HepG2 (cell line): Measurements from ENCODE around the gene TCEA3. TPM values are rescaled to one million over a fixed set of nuclear protein-coding genes. Genes with fewer than 3 reads are reported as not detected.

ENCODE experiments used
- BCL6 ChIP-seq: IDR thresholded peaks from 2 replicates; pipeline ENCODE4 v1.6.1; 2016; ENCODE audit warnings: missing genetic modification reagents, missing compliant biosample characterization
- CHCHD3 ChIP-seq: sonication (generic); formaldehyde crosslinking; IDR thresholded peaks from 2 replicates; pipeline ENCODE4 v1.8.0; 2022; ENCODE audit warnings: mild to moderate bottlenecking, missing genetic modification reagents, moderate library complexity
- GABPA ChIP-seq, 2 experiments: IDR thresholded peaks; 2 replicates each; pipeline ENCODE4 v1.6.1; 2011 to 2016; ENCODE audit warnings: low read depth in 2 of 2, low read length in 1 of 2, missing biosample characterization in 1 of 2, missing genetic modification characterization in 1 of 2
- HNF4A ChIP-seq: sonication (generic); formaldehyde crosslinking; IDR thresholded peaks from 2 replicates; pipeline ENCODE4 v1.4.0; 2020; ENCODE audit warnings: missing genetic modification reagents
- HNRNPK ChIP-seq: fragments of 200-400 bp; formaldehyde crosslinking; IDR thresholded peaks from 2 replicates; pipeline ENCODE4 v1.6.1; 2018; ENCODE audit warnings: low read length, low read depth, moderate library complexity, mild to moderate bottlenecking; ENCODE audit not compliant: poor library complexity, severe bottlenecking
- KDM1A ChIP-seq: IDR thresholded peaks from 2 replicates; pipeline ENCODE4 v1.6.1; 2016; ENCODE audit warnings: missing compliant biosample characterization
- MATR3 ChIP-seq: sonication (generic); formaldehyde crosslinking; IDR thresholded peaks from 2 replicates; pipeline ENCODE4 v1.4.0; 2020; ENCODE audit warnings: missing genetic modification reagents
- MAZ ChIP-seq, 2 experiments: sonication (generic) in 1 of 2; formaldehyde crosslinking in 1 of 2; IDR thresholded peaks; 2 replicates each; pipeline versions ENCODE4 v1.5.0 to v1.6.1; 2012 to 2020; ENCODE audit warnings: low read depth in 2 of 2, mild to moderate bottlenecking in 2 of 2, borderline replicate concordance in 1 of 2, improper control_type of control experiment in 1 of 2, low read length in 1 of 2, missing genetic modification reagents in 1 of 2, moderate library complexity in 1 of 2
- POLR2G ChIP-seq: fragments of 200-400 bp; formaldehyde crosslinking; IDR thresholded peaks from 2 replicates; pipeline ENCODE4 v1.6.1; 2018; ENCODE audit warnings: mild to moderate bottlenecking, low read depth, low read length, moderate library complexity
- PRDM10 ChIP-seq: sonication (generic); formaldehyde crosslinking; IDR thresholded peaks from 2 replicates; pipeline ENCODE4 v1.4.0; 2020; ENCODE audit warnings: low read depth, missing genetic modification reagents
- REPIN1 ChIP-seq: sonication (generic); formaldehyde crosslinking; IDR thresholded peaks from 2 replicates; pipeline ENCODE4 v1.8.0; 2022; ENCODE audit warnings: missing genetic modification reagents, low read depth, mild to moderate bottlenecking, borderline replicate concordance
- RFXANK ChIP-seq: IDR thresholded peaks from 2 replicates; pipeline ENCODE4 v1.6.1; 2016
- RXRA ChIP-seq: sonication (generic); formaldehyde crosslinking; IDR thresholded peaks from 2 replicates; pipeline ENCODE4 v1.5.1; 2020; ENCODE audit warnings: missing genetic modification reagents
- SMAD3 ChIP-seq: sonication (generic); formaldehyde crosslinking; IDR thresholded peaks from 2 replicates; pipeline ENCODE4 v1.4.0; 2020; ENCODE audit warnings: missing genetic modification reagents
- TAF15 ChIP-seq: fragments of 200-400 bp; formaldehyde crosslinking; IDR thresholded peaks from one replicate; pipeline ENCODE4 v1.6.1; 2018; ENCODE audit warnings: mild to moderate bottlenecking, low read depth, low read length; ENCODE audit not compliant: poor library complexity, severe bottlenecking
- ZBTB10 ChIP-seq: sonication (generic); formaldehyde crosslinking; IDR thresholded peaks from 2 replicates; pipeline ENCODE4 v1.4.0; 2020; ENCODE audit warnings: missing genetic modification reagents, borderline replicate concordance
- ZC3H13 ChIP-seq: sonication (generic); formaldehyde crosslinking; IDR thresholded peaks from 2 replicates; pipeline ENCODE4 v1.8.1; 2023; ENCODE audit warnings: mild to moderate bottlenecking, missing genetic modification reagents, moderate library complexity
- ZIK1 ChIP-seq: sonication (generic); formaldehyde crosslinking; IDR thresholded peaks from 2 replicates; pipeline ENCODE4 v1.5.0; 2020; ENCODE audit warnings: mild to moderate bottlenecking, low read depth, missing genetic modification reagents, borderline replicate concordance
- ZMYM2 ChIP-seq: sonication (generic); formaldehyde crosslinking; IDR thresholded peaks from 2 replicates; pipeline ENCODE4 v1.8.0; 2022; ENCODE audit warnings: mild to moderate bottlenecking, missing genetic modification reagents
- ZNF484 ChIP-seq: sonication (generic); formaldehyde crosslinking; IDR thresholded peaks from 2 replicates; pipeline ENCODE4 v1.5.1; 2020; ENCODE audit warnings: mild to moderate bottlenecking, low read depth, missing genetic modification reagents, borderline replicate concordance
- ZNF7 ChIP-seq: IDR thresholded peaks from 2 replicates; pipeline ENCODE4 v1.6.1; 2016; ENCODE audit warnings: missing biosample characterization, missing genetic modification reagents
- ZNF782 ChIP-seq: sonication (generic); formaldehyde crosslinking; IDR thresholded peaks from 2 replicates; pipeline ENCODE4 v1.4.0; 2020; ENCODE audit warnings: missing genetic modification reagents, mild to moderate bottlenecking, borderline replicate concordance
- polyA plus RNA-seq, 8 experiments: library from polyadenylated mRNA; depleted of rRNA in 3 of 8; stranded (reverse) in 7 of 8; unstranded in 1 of 8; fragments of >200 nt; fragmentation: Illumina TruSeq in 4 of 8; extraction: Trizol in 4 of 8; gene quantifications; 2 replicates each; pipeline versions ENCODE4 v1.2.1 to v1.2.3, GENCODE V29; 2011 to 2016; ENCODE audit warnings: low read depth in 4 of 8, missing spikeins in 1 of 8, mixed read lengths in 1 of 8; ENCODE audit not compliant: insufficient read depth in 1 of 8
- total RNA-seq, 5 experiments: library from RNA; depleted of rRNA; stranded (reverse); fragments of >200 nt; fragmentation: Illumina TruSeq; extraction: Trizol; gene quantifications; 2 replicates each; pipeline ENCODE4 v1.2.3, GENCODE V29; 2016; ENCODE audit warnings: low read depth in 1 of 5

Gene TCEA3
- total and polyA plus RNA-seq, 2 of the 13 experiments (the other 11 are each of a cell fraction or from before 2014, with no cell fraction given) = 55.5 to 84.6 TPM

GRCh38 chr1:23376890-23377811, 47.4 kb downstream of the TCEA3 start (continued):
- TF ChIP-seq ZNF7 (CRISPR knock-in tag) (peak; percentile 46; the same call in 1 of the 2 replicates), ZNF782 (no peak), REPIN1 (CRISPR knock-in tag) (no peak), BCL6 (CRISPR knock-in tag) (no peak), CHCHD3 (no peak), HNF4A (CRISPR knock-in tag) (peak; percentile 38; the same call in 1 of the 2 replicates), POLR2G (peak; percentile 43), GABPA (IDR thresholded peaks at IDR 0.05; ENCODE audit: low read depth, low read length) (no peak), GABPA (CRISPR knock-in tag; IDR thresholded peaks at IDR 0.05; ENCODE audit: low read depth) (no peak), MATR3 (CRISPR knock-in tag) (no peak), RXRA (CRISPR knock-in tag) (peak; percentile 70; the same call in 1 of the 2 replicates), PRDM10 (peak; percentile 84; the same call in 1 of the 2 replicates), ZBTB10 (CRISPR knock-in tag) (no peak), RFXANK (no peak), TAF15 (no peak), MAZ (IDR thresholded peaks at IDR 0.05; ENCODE audit: borderline replicate concordance, low read depth, low read length) (no peak), MAZ (CRISPR knock-in tag; IDR thresholded peaks at IDR 0.05; ENCODE audit: low read depth) (no peak), SMAD3 (CRISPR knock-in tag) (0 out of 2 replicates have a peak, but pooled peaks have one; percentile 8), ZMYM2 (no peak), ZC3H13 (CRISPR knock-in tag) (peak; percentile 37; the same call in 1 of the 2 replicates), KDM1A (0 out of 2 replicates have a peak, but pooled peaks have one; percentile 29), ZIK1 (no peak), ZNF484 (CRISPR knock-in tag) (no peak), HNRNPK (no peak)
